Spinal cord (tissue), 10 donors: ENCODE measurements around the gene MEF2D. TPM values are rescaled to one million over a fixed set of nuclear protein-coding genes. Genes with fewer than 3 reads are reported as not detected.

Experiments used
- DNase-seq, 6 donors: peaks; one replicate each; pipeline versions ENCODE4 v3.0.0 to v3.0.0-alpha.2; 2013 to 2015; ENCODE audit warnings: low spot score in 6 of 6, low read depth in 4 of 6
- H3K27ac ChIP-seq: one replicate; pipeline ENCODE4 v1.5.1; 2013; ENCODE audit warnings: low read depth, low read length, control low read depth
- H3K27me3 ChIP-seq: one replicate; pipeline ENCODE4 v1.6.1; 2013; ENCODE audit warnings: low read length; ENCODE audit not compliant: control insufficient read depth, insufficient read depth
- H3K36me3 ChIP-seq: one replicate; pipeline ENCODE4 v1.6.1; 2013; ENCODE audit warnings: low read length; ENCODE audit not compliant: control insufficient read depth, insufficient read depth
- H3K4me1 ChIP-seq: one replicate; pipeline ENCODE4 v1.6.1; 2013; ENCODE audit warnings: low read length; ENCODE audit not compliant: control insufficient read depth, insufficient read depth
- H3K4me3 ChIP-seq: one replicate; pipeline ENCODE4 v1.5.1; 2013; ENCODE audit warnings: low read depth, low read length, control low read depth
- H3K9me3 ChIP-seq: one replicate; pipeline ENCODE4 v1.6.1; 2013; ENCODE audit warnings: low read length; ENCODE audit not compliant: control insufficient read depth, insufficient read depth
- WGBS: methylation state at CpG from one replicate; pipeline ENCODE4 v1.1.5; 2013; ENCODE audit warnings: missing lambda C conversion rate; ENCODE audit not compliant: insufficient coverage; 5-methylcytosine and 5-hydroxymethylcytosine counted together
- polyA plus RNA-seq, 2 donors: library from polyadenylated mRNA; unstranded; fragments of 120-200 nt; gene quantifications; one replicate each; pipeline ENCODE4 v1.2.1, GENCODE V29; 2013; ENCODE audit not compliant: insufficient read length in 2 of 2
- total RNA-seq, 2 donors: library from RNA; depleted of rRNA in 1 of 2; stranded (reverse); fragments of 120-200 nt in 1 of 2; fragments of >200 nt in 1 of 2; gene quantifications; one replicate each; pipeline versions ENCODE4 v1.2.3 to v1.2.4, GENCODE V29; 2013 to 2014
- donor health status: healthy.

Gene MEF2D
- total and polyA plus RNA-seq, 4 donors: 5.7 to 28.9 (median 17.5) TPM

GRCh38 chr1:156464825-156465452 is 35.6 kb downstream of the MEF2D start:
- WGBS: 86% methylated on average over 7 of the region's 9 CpGs
- Histone ChIP-seq H3K27me3 (no peaks in the 10 kb centered on the region), H3K27ac (no peak overlapping the region), H3K36me3 (peaks cover 61% of the 10 kb centered on the region), H3K9me3 (no peaks in the 10 kb centered on the region), H3K4me1 (peaks cover 11% of the 10 kb centered on the region), H3K4me3 (no peak overlapping the region)
- no peak for DNase-seq

- Histone ChIP-seq H3K4me3 (no peak overlapping the region), H3K36me3 (peaks cover 55% of the 10 kb centered on the region), H3K4me1 (peaks cover 11% of the 10 kb centered on the region), H3K27ac (no peak overlapping the region), H3K9me3 (no peaks in the 10 kb centered on the region), H3K27me3 (no peaks in the 10 kb centered on the region)
- peak in 1 of 6 donors; percentile 44 for DNase-seq
- no CpG with 5 or more reads among the region's 3 CpGs for WGBS
Measured at GRCh38 chr1:156464335-156464734, 36.2 kb downstream of the MEF2D start.

- Histone ChIP-seq H3K4me3 (no peak overlapping the region), H3K4me1 (peaks cover 11% of the 10 kb centered on the region)
- no peak for DNase-seq
Measured at GRCh38 chr1:156463874-156464273, 36.7 kb downstream of the MEF2D start.

GRCh38 chr1:156462954-156463795 is 37.4 kb downstream of the MEF2D start:
- Histone ChIP-seq H3K27ac (peak overlapping the region; percentile 15), H3K4me1 (peaks cover 11% of the 10 kb centered on the region), H3K9me3 (no peaks in the 10 kb centered on the region), H3K27me3 (no peaks in the 10 kb centered on the region), H3K36me3 (peaks cover 44% of the 10 kb centered on the region), H3K4me3 (no peak overlapping the region)
- WGBS: 81% methylated on average over 15 of the region's 20 CpGs
- no peak for DNase-seq

More at GRCh38 chr1:156463874-156464273, 36.7 kb downstream of the MEF2D start:
- WGBS: no CpG with 5 or more reads among the region's 4 CpGs
- Histone ChIP-seq H3K9me3 (no peaks in the 10 kb centered on the region), H3K36me3 (peaks cover 51% of the 10 kb centered on the region), H3K27me3 (no peaks in the 10 kb centered on the region), H3K27ac (peak overlapping the region; percentile 15)

- H3K36me3 ChIP-seq: peaks cover 32% of the 10 kb centered on the region
- no peak overlapping the region for H3K4me3 ChIP-seq
- 83% methylated on average over 8 of the region's 17 CpGs for WGBS
- no peak for DNase-seq
- H3K27me3 ChIP-seq: no peaks in the 10 kb centered on the region
- H3K27ac ChIP-seq: no peak overlapping the region
- peaks cover 21% of the 10 kb centered on the region for H3K4me1 ChIP-seq
- H3K9me3 ChIP-seq: no peaks in the 10 kb centered on the region
Measured at GRCh38 chr1:156461781-156462647, 38.6 kb downstream of the MEF2D start.

- Histone ChIP-seq H3K27me3 (no peaks in the 10 kb centered on the region), H3K4me1 (peaks cover 25% of the 10 kb centered on the region), H3K27ac (no peak overlapping the region), H3K36me3 (peaks cover 23% of the 10 kb centered on the region), H3K4me3 (no peak overlapping the region), H3K9me3 (no peaks in the 10 kb centered on the region)
- WGBS: 72% methylated on average over 3 of the region's 4 CpGs
- DNase-seq: no peak
Measured at GRCh38 chr1:156461109-156461508, 39.5 kb downstream of the MEF2D start.

GRCh38 chr1:156460525-156460924 is 40.0 kb downstream of the MEF2D start:
- Histone ChIP-seq H3K36me3 (peaks cover 17% of the 10 kb centered on the region), H3K27me3 (no peaks in the 10 kb centered on the region), H3K4me3 (no peak overlapping the region), H3K9me3 (no peaks in the 10 kb centered on the region), H3K27ac (no peak overlapping the region), H3K4me1 (peaks cover 24% of the 10 kb centered on the region)
- no peak for DNase-seq
- WGBS: 87% methylated on average over 1 of the region's 1 CpG

GRCh38 chr1:156458181-156458503 is 42.4 kb downstream of the MEF2D start:
- H3K27me3 ChIP-seq: no peaks in the 10 kb centered on the region
- no peaks in the 10 kb centered on the region for H3K9me3 ChIP-seq
- H3K4me1 ChIP-seq: peaks cover 26% of the 10 kb centered on the region
- no CpG with 5 or more reads among the region's 3 CpGs for WGBS
- H3K27ac ChIP-seq: no peak overlapping the region
- peaks cover 3% of the 10 kb centered on the region for H3K36me3 ChIP-seq
- DNase-seq: no peak
- H3K4me3 ChIP-seq: no peak overlapping the region

- H3K9me3 ChIP-seq: no peaks in the 10 kb centered on the region
Measured at GRCh38 chr1:156456625-156457465, 43.7 kb downstream of the MEF2D start.

More at GRCh38 chr1:156456625-156457465, 43.7 kb downstream of the MEF2D start:
- peak in 5 of 6 donors; percentile 96 to 99 (median 96) for DNase-seq
- peaks cover 26% of the 10 kb centered on the region for H3K4me1 ChIP-seq
- H3K4me3 ChIP-seq: peak overlapping the region; percentile 83
- H3K27ac ChIP-seq: peak overlapping the region; percentile 99
- under 1% methylated on average over 51 of the region's 59 CpGs for WGBS
- no peaks in the 10 kb centered on the region for H3K27me3 ChIP-seq
- no peaks in the 10 kb centered on the region for H3K36me3 ChIP-seq
